Measurements from ENCODE around the gene TDRKH. TPM values are rescaled to one million over a fixed set of nuclear protein-coding genes. Genes with fewer than 3 reads are reported as not detected.

Gene TDRKH
- total RNA-seq, 1 experiment from 2014 or later = 11.1 TPM

GRCh38 chr1:151814971-151815545 is 24.8 kb upstream of the TDRKH start (continued):
- no peak for TF ChIP-seq CTCF (IDR thresholded peaks at IDR 0.05 in 2 of 3, conservative IDR thresholded peaks at IDR 0.05 in 1 of 3; ENCODE audit: borderline replicate concordance in 1 of 3, insufficient read depth in 1 of 3, low read depth in 2 of 3, low read length in 2 of 3)
- TF ChIP-seq SRF (IDR thresholded peaks at IDR 0.05; ENCODE audit: low read depth) = no peak
- TF ChIP-seq REST (IDR thresholded peaks at IDR 0.05; ENCODE audit: low read depth) = no peak
- TF ChIP-seq POLR2A (IDR thresholded peaks at IDR 0.05; ENCODE audit: borderline replicate concordance, extremely low read depth, insufficient read depth, insufficient read length) = no peak
- no peak for TF ChIP-seq SP1 (IDR thresholded peaks at IDR 0.05; ENCODE audit: low read depth)
- TF ChIP-seq JUND (IDR thresholded peaks at IDR 0.05) = no peak

GRCh38 chr1:151814426-151814825 is 24.1 kb upstream of the TDRKH start:
- ChIA-PET POLR2A (no interaction called here), CTCF (no interaction called here), RAD21 (ENCODE audit: low non-redundant PET in 1 of 2, low total read pairs in 2 of 2, uncharacterized antibody in 2 of 2, unreplicated experiment in 2 of 2) (no interaction called here)
- Histone ChIP-seq H3K4me2 (ENCODE audit: low read length) (no peak overlapping the region), H3K9me2 (ENCODE audit: insufficient read depth) (no peaks in the 10 kb centered on the region), H3K4me3 (replicated peaks in 1 of 2; ENCODE audit: low read depth in 1 of 2, low read length in 2 of 2) (no peak overlapping the region), H3K79me2 (ENCODE audit: insufficient read depth, low read length) (no peaks in the 10 kb centered on the region), H3K9me3 (ENCODE audit: control insufficient read depth in 1 of 2, insufficient read depth in 1 of 2, low read depth in 1 of 2, low read length in 2 of 2) (no peaks in the 10 kb centered on the region), H3K27ac (ENCODE audit: low read depth, low read length) (no peak overlapping the region), H2AFZ (ENCODE audit: low read depth, low read length, poor library complexity, severe bottlenecking) (no peak overlapping the region), H3K27me3 (ENCODE audit: insufficient read depth, low read length) (no peaks in the 10 kb centered on the region), H3K4me1 (ENCODE audit: control insufficient read depth in 1 of 2, insufficient read depth in 2 of 2, low read length in 2 of 2) (no peaks in the 10 kb centered on the region), H3K9ac (ENCODE audit: low read length) (no peak overlapping the region), H3K36me3 (ENCODE audit: control insufficient read depth in 1 of 2, insufficient read depth in 2 of 2, low read length in 2 of 2) (no peaks in the 10 kb centered on the region), H4K20me1 (ENCODE audit: insufficient read depth) (no peaks in the 10 kb centered on the region)
- ATAC-seq = no peak
- no peak for DNase-seq (ENCODE audit: low read depth, low spot score)
- BruUV-seq (replicated peaks) = no TSS peak
- intact Hi-C loops (cut with micrococcal nuclease) = no loop called here
- TF ChIP-seq EGR1 (IDR thresholded peaks at IDR 0.05; ENCODE audit: low read depth) (no peak), SIN3A (IDR thresholded peaks at IDR 0.05; ENCODE audit: low read depth) (no peak), CTCF (IDR thresholded peaks at IDR 0.05 in 2 of 3, conservative IDR thresholded peaks at IDR 0.05 in 1 of 3; ENCODE audit: borderline replicate concordance in 1 of 3, insufficient read depth in 1 of 3, low read depth in 2 of 3, low read length in 2 of 3) (no peak), MAX (IDR thresholded peaks at IDR 0.05) (no peak), REST (IDR thresholded peaks at IDR 0.05; ENCODE audit: low read depth) (no peak), POLR2A (IDR thresholded peaks at IDR 0.05; ENCODE audit: borderline replicate concordance, extremely low read depth, insufficient read depth, insufficient read length) (no peak)

Data from HCT116 (cell line).